GOT3 (cell line): Measurements from ENCODE around the gene PKIB.

ENCODE experiments used
- DNase-seq: peaks from one replicate; lab custom pipeline; 2025; ENCODE audit warnings: mixed read lengths; lab: John Stamatoyannopoulos, UW

The PKIB gene

DNA sequence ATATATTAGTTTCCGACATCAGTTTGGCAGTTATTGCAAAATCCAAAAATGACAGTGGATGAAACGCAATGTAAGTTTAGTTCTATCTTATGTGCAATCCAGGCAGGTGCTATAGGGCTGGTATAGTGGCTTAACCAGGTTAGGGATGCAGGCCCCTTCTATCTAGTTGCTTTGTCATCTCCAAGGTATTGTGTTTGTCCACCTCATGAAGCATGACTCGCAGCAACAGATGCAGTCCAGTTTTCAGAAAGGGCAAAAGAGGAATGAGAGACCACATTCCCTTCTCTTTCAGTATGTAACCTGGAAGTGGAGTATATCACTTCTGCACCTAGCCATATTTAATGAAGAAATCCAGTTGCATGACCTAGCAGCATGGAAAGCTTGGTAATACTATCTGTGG lies 59.7 kb downstream of the PKIB start:
- no peak for DNase-seq

DNA sequence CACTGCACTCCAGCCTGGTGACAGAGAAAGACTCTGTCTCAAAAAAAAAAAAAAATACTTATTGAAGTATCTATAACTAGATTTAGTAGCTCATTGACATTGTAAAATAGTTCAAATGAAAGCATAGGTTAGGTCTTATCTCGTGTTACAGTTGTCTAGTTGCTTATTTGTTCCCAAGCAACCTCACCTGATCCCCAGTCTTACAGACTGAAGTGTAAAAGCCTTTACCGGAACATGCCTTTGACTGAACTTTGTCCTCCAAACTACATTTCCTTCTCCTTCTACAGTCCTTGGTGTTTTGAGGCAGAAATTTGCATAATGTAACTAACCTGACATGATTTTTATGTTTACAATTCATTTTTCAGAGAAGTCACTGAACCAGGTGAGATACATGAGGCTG lies 61.0 kb downstream of the PKIB start:
- DNase-seq, result no peak

GRCh38 chr6:122673343-122673961 lies 63.2 kb downstream of the PKIB start:
- DNase-seq, result no peak

DNA sequence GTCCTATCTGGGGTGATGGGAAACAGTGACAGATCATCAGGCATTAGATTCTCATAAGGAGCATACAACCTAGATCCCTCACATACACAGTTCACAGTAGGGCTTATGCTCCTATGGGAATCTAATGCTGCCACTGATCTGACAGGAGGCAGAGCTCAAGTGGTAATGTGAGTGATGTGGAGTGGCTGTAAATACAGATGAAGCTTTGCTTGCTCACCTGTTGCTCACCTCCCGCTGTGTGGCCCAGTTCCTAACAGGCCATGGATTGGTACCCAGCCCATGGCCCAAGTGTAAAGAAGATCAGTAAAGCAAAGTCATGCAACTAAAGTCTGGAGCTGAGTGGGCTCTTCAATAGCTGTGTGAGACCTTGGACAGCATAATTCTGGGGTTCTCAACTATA lies 65.9 kb downstream of the PKIB start:
- DNase-seq, result no peak

DNA sequence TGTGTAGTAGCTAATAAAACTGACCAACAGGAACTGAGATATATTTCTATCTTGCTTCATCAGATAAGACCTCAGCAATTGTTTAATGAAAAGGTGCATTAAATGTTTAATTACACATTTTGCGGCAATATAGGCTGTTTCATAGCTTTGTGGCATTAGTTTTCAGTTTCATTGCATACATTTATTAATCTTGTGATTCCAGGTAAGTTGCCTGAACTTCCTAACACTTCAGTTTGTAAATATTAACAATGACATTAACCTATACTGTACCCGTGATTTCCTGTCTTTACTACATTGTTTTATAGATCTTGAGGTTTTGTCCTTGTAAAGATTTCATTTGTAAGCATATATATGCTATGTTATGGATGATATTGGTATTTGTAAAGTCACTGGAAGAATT lies 66.5 kb downstream of the PKIB start:
- no peak for DNase-seq

DNA sequence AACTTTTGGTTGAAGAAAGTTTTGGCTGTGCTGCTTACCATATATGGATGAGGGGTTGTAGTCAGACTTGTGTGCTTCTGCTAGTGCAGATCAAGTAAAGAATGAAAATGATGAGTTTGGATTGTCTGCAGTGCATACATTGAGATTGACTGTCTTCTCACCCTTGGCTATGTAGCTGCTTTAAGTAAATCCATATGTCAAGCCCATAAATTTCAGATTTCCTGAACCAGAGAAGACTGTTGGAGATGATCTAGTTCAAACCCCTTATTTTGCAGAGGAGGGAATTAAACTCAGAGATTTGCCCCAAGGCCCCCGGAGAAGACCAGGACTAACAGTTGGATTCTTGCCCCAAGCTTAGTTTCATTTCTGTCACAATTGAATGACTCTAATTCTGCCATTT lies 67.2 kb downstream of the PKIB start:
- DNase-seq, result no peak

DNA sequence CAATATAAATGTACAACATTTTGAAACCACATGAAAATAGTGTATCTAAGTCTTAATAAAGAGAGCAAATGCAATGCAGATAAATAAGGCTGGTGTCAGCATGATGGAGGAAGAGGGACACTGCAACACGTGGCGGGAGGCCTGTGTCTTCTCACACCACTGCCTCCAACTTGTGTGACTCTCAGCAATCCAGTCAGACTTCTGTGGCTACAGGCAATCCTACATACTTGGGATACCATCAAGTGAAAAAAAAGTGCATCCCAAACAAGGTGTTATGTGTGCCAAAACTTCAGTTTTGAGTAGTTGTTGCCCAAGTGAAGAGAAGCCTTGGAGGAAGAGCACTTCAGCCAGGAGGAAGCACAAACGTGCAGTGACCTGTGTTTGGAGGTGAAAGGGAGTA lies 68.6 kb downstream of the PKIB start:
- DNase-seq, result no peak

- DNase-seq, result no peak
These were observed 71.5 kb downstream of the PKIB start for GRCh38 chr6:122681705-122682104.

DNA sequence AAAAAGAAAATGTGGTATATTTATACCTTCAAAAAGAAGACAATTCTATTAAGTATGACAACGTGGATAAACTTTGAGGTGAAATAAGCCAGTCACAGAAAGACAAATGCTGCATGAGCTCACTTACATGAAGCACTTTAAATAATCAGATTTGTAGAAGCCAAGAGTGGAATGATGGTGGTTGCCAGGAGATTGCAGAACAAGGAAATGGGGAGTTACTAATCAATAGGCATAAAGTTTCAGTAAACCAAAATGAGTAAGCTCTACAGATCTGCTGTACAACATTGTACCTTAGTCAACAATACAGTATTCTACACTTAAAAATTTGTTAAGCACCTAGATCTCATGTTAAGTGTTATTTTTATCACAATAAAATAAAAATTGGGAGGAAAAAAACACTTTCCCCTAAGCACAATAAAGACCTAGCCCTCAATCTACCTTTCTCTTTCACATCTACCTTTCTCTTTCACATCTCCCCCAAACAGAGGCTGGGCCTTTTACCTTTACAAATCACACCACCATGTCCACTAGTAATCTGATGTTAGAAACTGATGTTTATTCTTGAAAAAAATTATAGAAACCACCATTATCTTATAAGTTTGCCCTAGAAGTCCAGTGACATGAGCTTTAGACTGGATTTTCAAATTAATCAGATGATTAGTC lies 73.9 kb downstream of the PKIB start:
- DNase-seq, result no peak

DNA sequence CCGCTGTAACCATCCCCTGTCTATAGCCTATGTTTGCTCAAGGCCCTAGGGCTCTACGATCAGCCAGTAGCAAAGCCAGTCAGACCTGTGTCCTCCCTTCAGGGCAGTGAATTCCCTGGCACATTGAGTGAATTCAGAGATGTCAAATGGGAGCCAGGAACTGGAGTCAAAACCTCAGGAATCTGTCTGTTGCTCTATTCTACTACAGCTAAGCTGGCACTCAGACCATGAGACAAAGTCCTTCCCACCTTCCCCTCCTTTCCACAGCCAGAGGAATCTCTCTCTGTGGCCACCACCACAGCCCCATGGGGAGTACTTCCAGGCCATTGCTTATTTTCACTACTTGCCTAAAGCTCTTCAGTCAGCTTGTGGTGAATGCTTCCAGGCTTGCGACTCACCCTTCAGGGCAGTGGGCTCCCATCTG lies 82.0 kb downstream of the PKIB start:
- DNase-seq, result peak; percentile 48

DNA sequence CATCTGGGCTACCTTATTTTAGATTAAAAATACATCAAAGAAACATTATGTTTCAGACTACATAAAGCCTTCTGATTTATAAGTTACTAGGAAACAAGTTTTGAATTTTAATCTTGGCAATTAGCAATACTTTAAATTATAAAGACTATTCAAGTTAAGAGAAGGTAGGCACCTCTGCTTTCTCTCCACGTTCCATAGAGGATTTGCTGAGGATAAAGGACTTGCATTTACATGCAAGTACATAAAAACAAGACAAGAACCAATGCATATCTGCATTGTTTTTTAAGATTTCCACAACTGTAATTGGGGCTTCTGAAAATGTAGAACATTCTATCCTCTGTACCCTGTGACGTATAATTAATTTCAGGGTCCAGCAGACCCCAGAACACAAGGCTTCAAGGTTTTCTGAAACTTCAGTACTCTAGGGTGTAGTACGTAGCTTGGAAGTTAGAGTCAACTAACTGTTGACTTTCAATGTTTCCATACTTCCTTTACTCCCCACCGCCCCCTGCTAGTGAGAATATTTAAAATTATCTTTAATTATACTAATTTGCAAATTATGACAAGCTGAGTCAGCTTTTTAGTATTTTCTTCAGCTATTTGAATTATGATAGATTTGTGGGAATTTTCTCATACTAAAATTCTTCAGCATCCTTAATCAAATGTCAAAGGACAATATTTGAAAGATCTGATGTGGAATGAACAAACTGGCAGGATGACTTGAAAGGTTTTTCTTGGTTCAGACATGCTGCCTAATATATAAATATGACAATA lies 82.8 kb downstream of the PKIB start:
- DNase-seq, result no peak

DNA sequence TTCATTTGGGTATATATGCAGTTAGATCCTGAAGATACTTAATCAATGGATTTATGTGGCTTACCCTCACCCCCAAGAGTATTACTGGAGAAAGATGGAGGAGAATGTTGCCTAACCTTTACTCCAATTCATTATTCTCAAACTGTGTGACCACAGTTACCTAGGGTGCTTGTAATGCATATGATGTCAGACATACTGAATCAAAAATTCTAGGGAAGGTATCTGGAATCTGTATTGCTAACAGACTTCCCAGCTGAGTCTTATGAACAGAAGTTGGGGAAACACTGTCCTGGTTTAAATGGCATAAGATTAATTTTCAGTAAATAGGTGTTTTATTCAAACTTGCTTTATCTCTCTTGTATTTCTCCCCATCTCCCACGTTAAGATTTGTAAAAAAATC lies 83.9 kb downstream of the PKIB start:
- no peak for DNase-seq

GRCh38 chr6:122694602-122695001 lies 84.4 kb downstream of the PKIB start:
- DNase-seq, result no peak

GRCh38 chr6:122695188-122695587 lies 85.0 kb downstream of the PKIB start:
- no peak for DNase-seq

DNA sequence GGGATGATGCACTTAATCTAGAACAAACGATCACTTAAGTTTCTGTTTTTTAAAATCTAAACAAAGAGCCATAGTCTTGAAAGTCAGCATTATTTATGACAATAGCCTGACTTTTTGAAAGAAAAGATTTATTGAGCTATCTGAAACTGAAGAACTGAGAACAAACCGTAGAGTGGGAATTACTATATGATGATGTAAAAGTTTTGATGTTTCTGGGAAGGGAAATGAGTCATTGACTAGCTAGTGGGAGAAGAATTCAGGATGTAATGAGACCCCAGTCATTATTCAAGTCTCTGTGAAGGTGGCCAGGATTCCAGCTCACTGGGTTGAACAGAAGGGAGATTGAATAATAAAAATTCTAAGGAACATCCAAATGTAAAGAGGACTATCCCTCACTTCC lies 85.9 kb downstream of the PKIB start:
- DNase-seq, result no peak

GRCh38 chr6:122696853-122697252 lies 86.6 kb downstream of the PKIB start:
- no peak for DNase-seq

DNA sequence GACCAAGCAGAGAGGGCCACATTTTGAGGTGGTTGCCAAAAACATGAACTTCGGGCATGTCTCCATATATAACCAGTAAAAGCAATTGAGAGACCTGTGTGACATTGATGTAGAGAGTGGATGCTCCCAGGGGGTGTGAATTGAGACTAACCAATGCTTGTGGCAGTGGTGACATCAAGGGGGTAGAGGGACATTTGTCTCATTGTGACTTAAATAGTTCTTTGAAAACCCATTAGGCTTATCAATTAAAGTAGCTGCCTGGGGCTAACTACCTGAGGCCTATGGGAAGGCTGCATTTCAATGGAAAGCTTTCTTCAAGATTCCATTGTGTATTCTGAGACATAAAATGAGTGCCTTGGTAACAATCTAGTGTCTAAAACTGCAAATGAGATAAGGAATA lies 87.3 kb downstream of the PKIB start:
- no peak for DNase-seq

DNA sequence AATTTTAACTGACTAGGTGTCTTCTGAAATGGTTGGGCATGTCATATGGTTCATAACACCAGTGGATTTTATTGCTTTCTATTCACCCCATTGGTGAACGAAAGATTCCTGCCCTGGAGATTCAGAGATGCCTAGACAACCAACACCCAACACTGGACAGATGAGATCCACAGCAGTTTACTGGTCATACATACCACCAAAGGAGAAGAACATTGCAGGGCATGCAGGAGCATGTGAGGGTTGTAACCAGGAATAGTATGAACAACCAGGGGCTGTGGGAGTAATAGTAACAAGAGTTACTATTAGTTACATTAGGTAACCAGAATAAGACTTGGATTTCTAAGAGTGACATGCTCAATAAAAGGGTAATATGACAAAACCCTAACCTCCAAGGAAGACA lies 91.5 kb downstream of the PKIB start:
- no peak for DNase-seq

DNA sequence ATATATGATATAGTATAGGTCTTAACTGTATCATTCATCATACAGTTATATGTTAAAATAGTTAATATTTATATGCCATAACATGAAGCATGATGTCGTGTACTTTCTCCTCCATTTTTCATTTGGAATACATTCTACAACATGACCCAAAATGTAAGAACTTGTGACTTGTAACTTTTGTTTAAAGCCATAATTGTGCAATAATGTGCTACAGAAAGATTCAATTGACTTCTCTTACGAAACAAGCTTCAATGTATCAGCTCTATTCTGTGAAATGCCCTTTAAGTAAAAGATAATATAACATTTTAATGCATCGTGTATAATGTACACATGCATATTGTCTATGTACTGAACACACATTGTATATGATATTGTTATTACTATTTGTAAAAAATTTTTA lies 92.6 kb downstream of the PKIB start:
- DNase-seq, result no peak

- no peak for DNase-seq
These were observed 93.9 kb downstream of the PKIB start for GRCh38 chr6:122704066-122704465.

GRCh38 chr6:122709922-122710512 lies 99.8 kb downstream of the PKIB start:
- DNase-seq, result no peak

- DNase-seq, result no peak
These were observed 100.9 kb downstream of the PKIB start for GRCh38 chr6:122710908-122711635.
